GM06990 (cell line): ENCODE results near the gene IFI30.
A peak's percentile ranks its signal among the peaks of the same experiment; 100 is the strongest.
"Not testable (repeated sequence)": the region's sequence is repeated elsewhere in the genome, so short reads cannot be mapped to it uniquely, and the experiment has no call there.

Experiments
- DNase-seq: peaks from one replicate; pipeline ENCODE4 v3.0.0-alpha.2; 2011; ENCODE audit not compliant: insufficient read length; ENCODE audit errors: extremely low read depth
- H3K27me3 ChIP-seq: replicated peaks from 2 replicates; pipeline ENCODE4 v1.6.0; 2011; ENCODE audit warnings: low read length; ENCODE audit not compliant: control insufficient read depth, insufficient read depth
- H3K36me3 ChIP-seq: 2 replicates; pipeline ENCODE4 v1.5.1; 2011; ENCODE audit warnings: low read length; ENCODE audit not compliant: control insufficient read depth, insufficient read depth
- H3K4me3 ChIP-seq: replicated peaks from 2 replicates; pipeline ENCODE4 v1.5.1; 2011; ENCODE audit warnings: low read depth, mild to moderate bottlenecking, control low read depth, low read length
- CTCF ChIP-seq: IDR thresholded peaks from 2 replicates; pipeline ENCODE4 v1.5.1; 2011; ENCODE audit warnings: low read length, control low read depth, mild to moderate bottlenecking, inconsistent platforms; ENCODE audit not compliant: insufficient read depth, poor library complexity, severe bottlenecking

The IFI30 gene

DNA sequence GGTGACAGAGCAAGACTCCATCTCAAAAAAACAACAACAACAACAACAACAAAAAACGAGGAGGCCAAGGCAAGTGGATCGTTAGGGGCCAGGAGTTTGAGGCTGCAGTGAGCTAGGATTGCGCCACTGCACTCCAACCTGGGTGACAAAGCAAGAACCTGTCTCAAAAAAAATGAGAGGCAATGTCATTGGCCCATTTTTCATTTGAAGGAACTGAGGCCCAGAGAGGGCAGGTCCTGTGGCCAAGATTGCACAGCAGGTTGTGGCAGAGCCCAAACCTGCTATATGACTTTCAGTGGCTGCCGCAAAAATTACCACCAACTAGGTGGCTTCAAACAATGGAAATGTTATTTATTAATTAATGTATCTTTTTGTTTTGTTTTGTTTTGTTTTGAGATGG is 15.1 kb upstream of the IFI30 start:
- H3K27me3 ChIP-seq = no peaks in the 10 kb centered on the region
- no peak overlapping the region for H3K4me3 ChIP-seq
- H3K36me3 ChIP-seq = peaks cover 12% of the 10 kb centered on the region

DNA sequence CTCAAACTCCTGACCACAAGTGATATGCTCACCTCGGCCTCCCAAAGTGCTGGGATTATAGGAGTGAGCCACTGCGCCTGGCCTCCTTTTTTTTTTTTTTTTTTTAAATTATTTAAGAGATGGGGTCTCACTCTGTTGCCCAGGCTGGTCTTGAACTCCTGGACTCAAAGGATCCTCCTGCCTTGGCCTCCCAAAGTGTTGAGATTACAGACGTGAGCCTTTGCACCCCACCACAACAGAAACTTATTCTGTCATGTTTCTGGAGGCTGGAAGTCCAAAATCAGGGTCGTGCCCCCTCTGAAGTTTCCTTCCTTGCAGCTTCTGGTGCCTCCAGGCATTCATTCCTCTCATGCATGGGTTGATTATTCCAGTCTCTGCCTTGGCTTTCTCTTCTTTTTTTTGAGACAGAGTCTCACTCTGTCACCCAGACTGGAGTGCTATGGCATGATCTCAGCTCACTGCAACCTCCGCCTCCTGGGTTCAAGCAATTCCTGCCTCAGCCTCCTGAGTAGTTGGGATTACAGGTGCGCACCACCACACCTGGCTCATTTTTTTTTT is 14.5 kb upstream of the IFI30 start:
- peaks cover 12% of the 10 kb centered on the region for H3K36me3 ChIP-seq
- H3K4me3 ChIP-seq, H3K27me3 ChIP-seq, DNase-seq: not testable (repeated sequence)

More for the DNA sequence above, 15.1 kb upstream of the IFI30 start:
- no peak for TF ChIP-seq CTCF
- no peak for DNase-seq

- no peak for TF ChIP-seq CTCF
- H3K36me3 ChIP-seq = peaks cover 12% of the 10 kb centered on the region
- no peak overlapping the region for H3K4me3 ChIP-seq
- DNase-seq = no peak
- no peaks in the 10 kb centered on the region for H3K27me3 ChIP-seq
Measured at GRCh38 chr19:18159810-18160209, 13.8 kb upstream of the IFI30 start.

DNA sequence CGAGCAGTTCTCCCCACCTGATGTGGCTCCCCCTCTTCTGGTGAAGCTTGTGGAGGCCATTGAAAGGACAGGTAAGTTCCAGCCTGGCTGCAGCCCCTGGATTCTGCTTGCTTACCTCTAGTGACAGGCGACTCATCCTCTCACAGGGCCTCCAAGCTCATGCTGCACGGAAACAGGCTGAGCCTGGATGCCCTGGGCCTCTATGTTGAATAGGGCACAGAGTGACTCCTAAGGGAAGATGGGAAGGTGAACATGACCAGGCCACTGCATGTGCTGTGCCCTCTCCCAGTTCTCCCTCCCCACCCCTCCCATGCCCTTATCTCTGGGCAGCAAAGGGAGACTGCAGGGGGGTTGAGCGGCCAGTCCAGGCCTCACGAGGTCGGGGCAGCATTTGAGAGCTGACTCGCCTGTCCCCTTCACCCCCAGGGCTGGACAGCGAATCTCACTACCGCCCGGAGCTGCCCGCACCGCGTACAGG is 13.1 kb upstream of the IFI30 start:
- peak overlapping the region; percentile 53 for H3K4me3 ChIP-seq
- DNase-seq = no peak
- H3K36me3 ChIP-seq = peaks cover 14% of the 10 kb centered on the region
- no peak for TF ChIP-seq CTCF
- H3K27me3 ChIP-seq = no peaks in the 10 kb centered on the region

DNA sequence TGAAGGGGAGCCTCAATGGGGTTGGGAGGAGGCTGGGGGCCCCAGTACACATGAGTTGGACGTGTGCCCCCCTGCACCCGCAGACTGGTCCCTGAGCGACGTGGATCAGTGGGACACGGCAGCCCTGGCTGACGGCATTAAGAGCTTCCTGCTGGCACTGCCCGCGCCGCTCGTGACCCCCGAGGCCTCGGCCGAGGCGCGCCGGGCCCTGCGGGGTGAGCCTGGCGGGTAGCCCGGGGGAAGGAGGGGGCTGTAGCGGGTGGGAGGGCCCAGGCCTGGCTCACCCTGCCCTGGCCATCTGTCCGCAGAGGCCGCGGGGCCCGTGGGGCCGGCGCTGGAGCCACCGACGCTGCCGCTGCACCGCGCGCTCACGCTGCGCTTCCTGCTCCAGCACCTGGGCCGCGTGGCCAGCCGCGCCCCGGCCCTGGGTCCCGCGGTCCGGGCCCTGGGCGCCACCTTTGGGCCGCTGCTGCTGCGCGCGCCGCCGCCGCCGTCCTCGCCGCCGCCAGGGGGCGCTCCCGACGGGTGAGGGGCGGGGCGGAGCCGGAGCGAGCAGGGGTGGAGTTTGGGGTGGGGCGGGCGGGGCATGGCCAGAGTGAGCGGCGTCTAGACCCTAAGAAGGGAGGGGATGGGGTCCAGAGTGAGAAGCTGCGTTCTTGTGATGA is 12.5 kb upstream of the IFI30 start:
- peak; percentile 82 for DNase-seq
- peaks cover 16% of the 10 kb centered on the region for H3K36me3 ChIP-seq

More for the DNA sequence above, 12.5 kb upstream of the IFI30 start:
- Histone ChIP-seq H3K4me3 (peak overlapping the region; percentile 53), H3K27me3 (no peaks in the 10 kb centered on the region)
- peak; percentile 37 for TF ChIP-seq CTCF
